GM12874 (cell line): ENCODE data around the gene BYSL.
A peak's percentile ranks its signal among the peaks of the same experiment; 100 is the strongest.

ENCODE experiments used
- TF ChIP-seq, protein P1 (sequence below): IDR thresholded peaks from 2 replicates; pipeline ENCODE4 v1.5.1; 2011; ENCODE audit warnings: low read depth, mild to moderate bottlenecking, control low read depth, low read length, moderate library complexity; ENCODE audit not compliant: insufficient read depth

BYSL gene

DNA sequence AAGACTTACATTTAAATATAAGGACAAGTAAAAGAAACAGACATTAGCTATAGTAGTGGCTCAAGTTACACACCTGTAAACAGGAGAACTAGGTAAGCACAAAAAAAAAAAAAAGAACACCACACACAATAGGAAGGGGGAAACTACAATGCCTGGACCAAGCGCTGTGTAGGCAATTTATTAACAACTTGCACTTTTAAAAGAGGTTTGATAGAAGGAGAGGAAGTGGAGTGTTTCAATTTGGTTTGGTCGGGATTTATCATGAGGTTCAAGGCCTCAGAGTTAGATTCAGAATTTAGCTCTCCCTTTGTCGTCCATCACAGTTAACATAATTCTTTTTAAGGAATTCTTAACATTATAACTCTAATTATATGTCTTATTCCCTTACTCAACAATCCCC is 25.0 kb upstream of the BYSL start:
- TF ChIP-seq, protein P1, sequence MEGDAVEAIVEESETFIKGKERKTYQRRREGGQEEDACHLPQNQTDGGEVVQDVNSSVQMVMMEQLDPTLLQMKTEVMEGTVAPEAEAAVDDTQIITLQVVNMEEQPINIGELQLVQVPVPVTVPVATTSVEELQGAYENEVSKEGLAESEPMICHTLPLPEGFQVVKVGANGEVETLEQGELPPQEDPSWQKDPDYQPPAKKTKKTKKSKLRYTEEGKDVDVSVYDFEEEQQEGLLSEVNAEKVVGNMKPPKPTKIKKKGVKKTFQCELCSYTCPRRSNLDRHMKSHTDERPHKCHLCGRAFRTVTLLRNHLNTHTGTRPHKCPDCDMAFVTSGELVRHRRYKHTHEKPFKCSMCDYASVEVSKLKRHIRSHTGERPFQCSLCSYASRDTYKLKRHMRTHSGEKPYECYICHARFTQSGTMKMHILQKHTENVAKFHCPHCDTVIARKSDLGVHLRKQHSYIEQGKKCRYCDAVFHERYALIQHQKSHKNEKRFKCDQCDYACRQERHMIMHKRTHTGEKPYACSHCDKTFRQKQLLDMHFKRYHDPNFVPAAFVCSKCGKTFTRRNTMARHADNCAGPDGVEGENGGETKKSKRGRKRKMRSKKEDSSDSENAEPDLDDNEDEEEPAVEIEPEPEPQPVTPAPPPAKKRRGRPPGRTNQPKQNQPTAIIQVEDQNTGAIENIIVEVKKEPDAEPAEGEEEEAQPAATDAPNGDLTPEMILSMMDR: no peak

DNA sequence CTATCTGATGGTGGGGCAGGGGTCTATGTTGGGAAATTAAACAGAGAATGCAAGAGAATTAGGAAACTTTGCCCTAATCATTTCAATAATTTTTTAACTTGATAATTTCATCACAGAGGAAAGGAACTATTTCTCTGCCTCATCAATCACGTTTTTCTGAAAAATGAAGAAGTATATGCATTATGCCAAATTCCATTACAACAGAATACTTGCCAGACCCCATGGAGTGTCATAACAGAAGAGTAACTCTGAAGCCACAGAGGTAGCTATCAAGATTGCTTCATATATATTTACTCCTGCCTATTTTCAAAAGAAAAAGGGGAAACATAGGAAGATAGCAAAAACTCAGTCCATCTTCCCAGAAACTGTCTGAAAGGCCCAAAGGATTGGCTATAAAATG is 20.4 kb upstream of the BYSL start:
- TF ChIP-seq, protein P1: no peak

DNA sequence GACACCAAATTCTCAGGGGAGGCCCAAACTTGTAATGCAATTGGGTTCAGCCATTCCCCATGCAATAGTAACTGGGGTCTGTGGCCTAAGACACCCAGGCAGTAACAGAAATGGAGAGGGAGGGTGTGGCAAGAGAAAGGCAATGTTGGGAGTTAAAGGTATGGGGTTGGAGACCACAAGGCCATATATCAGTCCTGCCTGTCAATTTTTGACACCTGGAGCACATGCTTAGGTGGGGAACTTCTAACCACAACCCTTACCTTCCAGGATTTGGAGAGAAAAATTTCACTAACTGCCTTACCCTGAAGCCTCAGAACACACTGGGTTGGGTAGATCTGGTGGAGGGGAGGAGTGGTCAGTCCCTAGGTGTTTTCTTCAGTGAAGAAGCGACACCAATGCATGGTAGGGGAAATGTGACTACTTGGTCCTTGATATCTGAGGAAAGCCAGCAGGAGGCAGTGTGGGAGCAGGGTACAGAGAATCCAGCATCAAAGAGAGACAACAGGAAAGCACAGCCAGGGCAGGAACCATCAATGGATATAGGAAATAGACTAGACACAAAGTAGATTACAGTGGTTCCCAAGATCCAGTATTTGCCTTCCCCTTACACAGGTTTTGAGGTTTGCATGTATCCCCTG is 19.3 kb upstream of the BYSL start:
- TF ChIP-seq, protein P1: peak; percentile 45; the same call in 1 of the 2 replicates

DNA sequence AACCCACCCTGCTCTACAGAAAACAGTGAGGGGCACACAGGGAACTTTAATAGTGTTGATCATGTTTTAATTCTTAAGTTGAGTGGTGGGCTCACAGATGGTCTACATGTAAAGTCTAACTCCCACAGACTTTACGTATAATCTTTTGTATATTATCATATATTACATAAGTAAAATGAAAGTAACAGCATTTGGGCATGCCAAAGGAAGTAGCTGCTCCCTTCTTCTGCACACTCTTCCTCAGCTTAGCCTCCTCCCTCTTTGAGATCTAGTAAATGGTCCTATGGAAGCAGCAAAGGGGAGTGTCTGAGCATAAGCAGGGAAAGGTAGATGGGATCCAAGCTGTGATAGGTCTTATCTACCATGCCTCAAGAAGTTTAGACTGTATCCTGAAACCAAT is 11.6 kb upstream of the BYSL start:
- TF ChIP-seq, protein P1: no peak

DNA sequence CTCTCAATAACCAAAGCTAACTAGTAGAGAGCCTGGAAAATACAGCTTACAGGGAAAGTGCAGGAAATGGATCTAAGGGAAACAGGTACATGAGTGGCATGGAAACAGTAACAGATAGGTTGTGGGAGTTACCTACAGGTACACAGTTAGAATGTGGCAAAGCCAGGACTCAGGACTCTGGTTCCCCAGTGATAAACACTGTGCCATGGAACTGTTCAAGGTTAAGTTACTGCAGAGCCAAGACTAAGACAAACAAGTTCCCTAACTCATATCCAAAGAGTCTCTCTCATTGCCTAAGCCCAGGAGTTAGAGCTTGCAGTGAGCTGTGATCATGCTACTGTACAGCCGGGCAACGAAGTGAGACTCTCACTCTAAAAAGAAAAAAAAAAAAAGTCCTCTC is 7.0 kb upstream of the BYSL start:
- TF ChIP-seq, protein P1: no peak

DNA sequence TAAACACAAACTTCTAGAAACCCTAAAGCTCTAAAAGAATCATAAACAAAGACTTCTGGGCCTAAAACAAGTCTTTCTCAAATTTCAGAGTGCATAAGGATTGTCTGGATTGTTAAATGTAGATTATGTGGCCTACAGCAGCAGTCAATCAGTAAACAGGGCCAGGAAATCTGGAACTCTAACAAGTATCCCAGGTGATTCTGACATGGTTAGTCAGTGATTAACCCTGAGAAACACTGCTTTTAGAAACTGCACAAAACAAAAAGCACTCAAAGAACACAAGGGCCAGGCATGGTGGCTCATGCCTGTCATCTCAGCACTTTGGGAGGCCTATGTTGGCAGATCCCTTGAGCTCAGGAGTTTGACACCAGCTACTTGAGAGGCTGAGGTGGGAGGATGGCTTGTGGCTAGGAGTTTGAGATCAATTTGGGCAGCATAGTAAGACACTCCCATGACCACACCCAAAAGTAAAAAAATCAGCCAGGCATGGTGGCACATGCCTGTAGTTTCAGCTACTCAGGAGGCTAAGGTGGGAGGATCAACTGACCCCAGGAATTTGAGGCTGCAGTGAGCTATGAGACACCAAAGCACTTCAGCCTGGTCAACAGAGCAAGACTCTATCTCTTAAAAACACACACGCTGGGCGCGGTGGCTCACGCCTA is 6.3 kb upstream of the BYSL start:
- TF ChIP-seq, protein P1: no peak

DNA sequence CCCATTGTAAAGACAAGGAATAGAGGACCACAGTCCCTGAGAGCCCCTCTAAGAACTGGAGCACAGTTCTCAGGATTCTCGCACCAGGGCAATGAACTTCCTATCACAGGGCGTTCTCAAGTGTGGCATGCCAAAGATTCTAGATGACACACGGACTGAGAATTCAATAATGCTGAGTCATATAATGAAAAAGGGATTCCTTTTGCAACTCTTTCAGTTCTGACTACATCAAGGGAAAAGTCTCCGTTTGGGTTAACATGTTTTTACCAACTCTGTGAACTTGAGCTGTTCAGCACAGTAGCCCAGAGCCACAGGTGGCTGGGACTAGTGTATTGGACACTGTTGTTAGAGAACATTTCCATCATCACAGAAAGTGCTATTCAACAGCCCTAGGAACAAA is 3.8 kb upstream of the BYSL start:
- TF ChIP-seq, protein P1: no peak

DNA sequence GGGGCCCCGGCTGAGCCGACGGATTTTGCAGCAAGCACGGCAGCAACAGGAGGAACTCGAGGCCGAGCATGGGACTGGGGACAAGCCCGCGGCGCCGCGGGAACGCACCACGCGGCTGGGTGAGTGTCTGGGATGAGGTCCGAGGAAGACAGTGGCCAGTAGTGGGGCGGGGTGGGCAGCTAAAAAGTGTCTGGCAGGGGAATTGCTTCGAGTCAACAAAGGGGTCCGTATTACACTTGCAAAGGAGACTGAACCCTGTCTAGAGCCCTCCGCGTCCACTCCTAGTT is 356 bp downstream of the BYSL start:
- TF ChIP-seq, protein P1: no peak
